Suprapubic skin (tissue), 3 donors: ENCODE data around the gene TNFRSF1A.

Source experiments
- POLR2A ChIP-seq, 2 donors: fragments of 450-650 bp; IDR thresholded peaks; one replicate each; pipeline ENCODE4 v1.6.1; 2017; ENCODE audit warnings: antibody characterized with exemption in 2 of 2, mild to moderate bottlenecking in 2 of 2, moderate library complexity in 2 of 2
- TF ChIP-seq, protein P1 (sequence below), 2 donors: fragments of 200-600 bp in 1 of 2; fragments of 450-650 bp in 1 of 2; sonication (generic) in 1 of 2; IDR thresholded peaks; one replicate each; pipeline ENCODE4 v1.5.1; 2016 to 2019; ENCODE audit warnings: antibody characterized with exemption in 2 of 2, mild to moderate bottlenecking in 1 of 2, moderate library complexity in 1 of 2

DNA sequence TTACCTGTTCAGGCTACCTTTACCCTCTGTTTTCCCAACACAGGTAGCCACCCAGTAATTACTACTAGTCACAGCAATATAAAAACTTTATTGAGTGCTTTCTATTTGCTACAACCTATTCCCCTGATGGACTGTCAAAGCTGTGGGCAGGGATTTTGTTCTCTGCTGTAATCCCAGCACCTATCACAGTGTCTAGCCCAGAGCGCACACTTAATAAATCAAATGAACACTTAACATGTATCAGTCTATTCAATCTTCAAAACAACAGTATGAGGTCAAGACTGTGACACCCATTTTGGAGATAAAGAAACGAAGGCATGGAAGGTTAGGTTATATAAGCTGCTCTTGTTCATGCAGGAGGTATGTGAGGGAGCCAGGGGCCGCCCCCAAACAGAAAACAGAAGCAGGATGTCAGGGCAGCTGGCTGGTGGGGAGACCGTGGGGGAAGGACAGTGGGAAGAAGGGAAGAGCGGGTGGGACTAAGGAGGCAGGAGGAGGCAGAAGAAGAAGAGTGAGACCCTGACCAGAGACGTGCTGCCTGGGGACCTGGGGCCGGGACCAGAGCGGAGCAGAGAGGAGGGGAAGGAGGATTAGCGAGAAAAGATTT lies 1.7 kb downstream of the TNFRSF1A start:
- TF ChIP-seq, protein P1, sequence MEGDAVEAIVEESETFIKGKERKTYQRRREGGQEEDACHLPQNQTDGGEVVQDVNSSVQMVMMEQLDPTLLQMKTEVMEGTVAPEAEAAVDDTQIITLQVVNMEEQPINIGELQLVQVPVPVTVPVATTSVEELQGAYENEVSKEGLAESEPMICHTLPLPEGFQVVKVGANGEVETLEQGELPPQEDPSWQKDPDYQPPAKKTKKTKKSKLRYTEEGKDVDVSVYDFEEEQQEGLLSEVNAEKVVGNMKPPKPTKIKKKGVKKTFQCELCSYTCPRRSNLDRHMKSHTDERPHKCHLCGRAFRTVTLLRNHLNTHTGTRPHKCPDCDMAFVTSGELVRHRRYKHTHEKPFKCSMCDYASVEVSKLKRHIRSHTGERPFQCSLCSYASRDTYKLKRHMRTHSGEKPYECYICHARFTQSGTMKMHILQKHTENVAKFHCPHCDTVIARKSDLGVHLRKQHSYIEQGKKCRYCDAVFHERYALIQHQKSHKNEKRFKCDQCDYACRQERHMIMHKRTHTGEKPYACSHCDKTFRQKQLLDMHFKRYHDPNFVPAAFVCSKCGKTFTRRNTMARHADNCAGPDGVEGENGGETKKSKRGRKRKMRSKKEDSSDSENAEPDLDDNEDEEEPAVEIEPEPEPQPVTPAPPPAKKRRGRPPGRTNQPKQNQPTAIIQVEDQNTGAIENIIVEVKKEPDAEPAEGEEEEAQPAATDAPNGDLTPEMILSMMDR (IDR thresholded peaks at IDR 0.05): no peak
- TF ChIP-seq POLR2A (IDR thresholded peaks at IDR 0.05): no peak
